Fibroblast of skin of scalp (primary cell): ENCODE measurements around the gene NELFCD.
"Not testable (repeated sequence)": the region's sequence is repeated elsewhere in the genome, so short reads cannot be mapped to it uniquely, and the experiment has no call there.

ENCODE experiments used
- DNase-seq: peaks from one replicate; pipeline ENCODE4 v3.0.0-alpha.2; 2013

Gene NELFCD

DNA sequence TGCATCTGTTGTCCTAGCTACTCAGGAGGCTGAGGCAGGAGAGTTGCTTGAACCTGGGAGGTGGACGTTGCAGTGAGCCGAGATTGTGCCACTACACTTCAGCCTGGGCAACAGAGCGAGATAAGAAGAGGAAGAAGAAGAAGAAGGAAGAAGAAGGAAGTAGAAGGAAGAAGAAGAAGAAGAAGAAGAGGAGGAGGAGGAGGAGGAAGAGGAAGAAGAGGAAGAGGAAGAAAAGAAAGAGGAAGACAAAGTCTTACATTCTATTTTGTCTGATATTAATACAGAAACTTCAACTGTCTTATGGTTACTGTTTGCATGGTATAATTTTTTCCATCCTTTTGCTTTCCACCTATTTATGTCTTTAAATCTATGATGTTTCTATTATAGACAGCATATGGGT lies 7.2 kb upstream of the NELFCD start:
- DNase-seq: no peak

GRCh38 chr20:58975353-58975752 lies 5.7 kb upstream of the NELFCD start:
- DNase-seq: no peak

- DNase-seq: no peak
Measured at GRCh38 chr20:58976061-58976730, 4.9 kb upstream of the NELFCD start.

GRCh38 chr20:58978351-58979190 lies 2.5 kb upstream of the NELFCD start:
- DNase-seq: no peak

GRCh38 chr20:58981628-58982364 lies 740 bp downstream of the NELFCD start:
- DNase-seq: peak; percentile 17

DNA sequence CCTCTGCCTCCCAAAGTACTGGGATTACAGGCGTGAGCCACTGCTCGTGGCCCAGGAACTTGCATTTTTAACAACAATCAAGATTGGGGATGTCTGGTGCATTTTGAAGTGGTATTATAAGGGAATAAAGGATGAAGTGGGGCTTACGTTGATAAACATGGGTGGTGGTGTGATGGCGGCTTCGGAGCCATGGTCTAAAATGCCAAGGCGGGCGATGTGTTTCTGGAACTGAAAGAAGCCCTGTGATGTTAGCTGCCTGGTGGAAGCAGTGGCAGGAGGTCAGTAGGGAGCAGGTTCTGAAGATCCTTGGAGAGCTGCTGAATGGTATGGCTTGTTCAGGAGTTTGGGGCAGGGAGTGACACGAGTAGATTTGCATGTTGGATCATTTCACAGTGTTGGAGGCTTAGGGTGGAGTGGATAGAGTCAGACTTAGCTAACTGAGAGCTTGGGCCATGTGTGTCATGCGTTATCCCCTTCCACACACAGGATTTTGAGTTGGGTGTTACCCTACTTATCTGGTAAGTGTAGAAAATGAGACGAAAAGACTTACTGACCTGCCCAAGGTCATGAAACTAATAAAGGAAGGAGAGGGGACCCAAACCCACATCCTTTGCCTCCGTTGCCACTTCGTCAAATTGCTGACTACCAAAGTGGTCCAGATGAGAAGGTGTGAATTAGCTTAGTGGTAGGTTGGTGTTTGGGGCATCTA lies 1.5 kb downstream of the NELFCD start:
- no peak for DNase-seq

- not testable (repeated sequence) for DNase-seq
Measured at GRCh38 chr20:58983115-58983468, 2.0 kb downstream of the NELFCD start.

- DNase-seq: no peak
Measured at GRCh38 chr20:58984691-58985090, 3.6 kb downstream of the NELFCD start.

GRCh38 chr20:58985656-58986055 lies 4.6 kb downstream of the NELFCD start:
- no peak for DNase-seq

DNA sequence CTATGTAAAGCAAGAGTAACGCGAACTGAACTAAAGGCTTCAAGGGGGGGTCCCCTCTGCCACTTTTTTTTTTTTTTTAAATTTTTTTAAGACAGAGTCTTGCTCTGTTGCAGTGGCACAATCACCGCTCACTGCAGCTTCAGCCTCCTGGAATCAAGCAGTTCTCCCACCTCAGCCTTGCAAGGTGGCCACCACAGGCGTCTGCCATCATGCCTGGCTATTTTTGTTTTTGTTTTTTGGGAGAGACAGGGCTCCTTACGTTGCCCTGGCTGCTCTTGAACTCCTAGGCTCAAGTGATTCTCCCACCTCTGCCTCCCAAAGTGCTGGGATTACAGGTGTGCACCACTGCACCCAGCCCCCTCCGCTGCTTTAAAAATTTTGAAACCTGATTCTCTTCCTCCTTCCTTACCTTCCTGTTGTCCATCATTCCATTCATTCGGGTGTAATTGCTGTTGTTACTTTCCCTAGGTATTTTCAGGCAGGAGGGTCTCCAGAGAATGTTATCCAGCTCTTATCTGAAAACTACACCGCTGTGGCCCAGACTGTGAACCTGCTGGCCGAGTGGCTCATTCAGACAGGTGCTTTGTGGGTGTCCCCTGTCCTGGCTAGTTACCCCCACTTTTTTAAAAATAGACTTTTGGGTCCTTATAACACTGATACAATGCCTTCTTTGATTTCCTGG lies 5.4 kb downstream of the NELFCD start:
- no peak for DNase-seq

DNA sequence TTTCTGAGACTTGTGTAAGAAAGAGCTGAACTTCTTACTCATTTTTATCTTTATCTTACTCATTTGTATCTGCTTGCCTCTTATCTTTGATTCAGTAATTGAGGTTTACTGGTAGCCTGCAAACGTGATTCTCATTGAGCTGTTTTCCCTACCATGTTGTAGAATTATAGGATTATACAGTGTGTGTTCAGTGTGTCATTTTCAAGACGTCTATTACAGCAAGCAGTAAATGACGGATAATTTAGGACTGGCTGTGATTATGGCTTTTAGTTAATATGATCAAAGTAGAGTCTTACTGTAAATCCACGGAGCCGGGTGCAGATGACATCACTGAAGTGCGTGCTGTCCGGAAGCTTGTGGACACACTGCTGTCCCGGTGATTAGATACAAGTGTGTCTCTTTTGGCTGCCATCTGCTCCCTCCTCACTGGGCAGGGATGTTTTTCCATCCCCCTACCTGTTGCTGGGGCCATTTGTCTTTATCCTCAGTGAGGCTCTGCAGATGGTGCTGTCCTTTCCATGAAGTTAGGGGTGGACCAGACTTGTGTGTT lies 6.0 kb downstream of the NELFCD start:
- no peak for DNase-seq

GRCh38 chr20:58987790-58988564 lies 6.9 kb downstream of the NELFCD start:
- no peak for DNase-seq

- no peak for DNase-seq
Measured at GRCh38 chr20:58988565-58988882, 7.5 kb downstream of the NELFCD start.

GRCh38 chr20:58989196-58989595 lies 8.1 kb downstream of the NELFCD start:
- no peak for DNase-seq

- no peak for DNase-seq
Measured at GRCh38 chr20:58990651-58991445, 9.8 kb downstream of the NELFCD start.

DNA sequence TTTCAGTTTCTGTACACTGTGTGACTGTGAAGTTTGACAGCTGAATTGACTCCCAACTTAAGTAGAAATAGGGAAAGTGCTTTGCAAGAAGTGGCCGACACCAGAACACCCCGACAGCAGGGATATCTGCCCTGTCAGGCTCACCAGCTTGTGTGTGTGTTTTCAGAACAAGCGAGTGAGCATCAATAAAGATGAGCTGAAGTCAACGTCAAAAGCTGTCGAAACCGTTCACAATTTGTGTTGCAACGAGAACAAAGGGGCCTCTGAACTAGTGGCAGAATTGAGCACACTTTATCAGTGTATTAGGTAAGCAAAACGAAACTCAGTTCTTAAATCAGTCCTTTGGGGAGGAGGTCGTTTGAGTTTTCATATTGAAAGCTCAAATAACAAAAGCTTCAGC lies 10.7 kb downstream of the NELFCD start:
- no peak for DNase-seq

- no peak for DNase-seq
Measured at GRCh38 chr20:58992911-58993310, 11.9 kb downstream of the NELFCD start.

DNA sequence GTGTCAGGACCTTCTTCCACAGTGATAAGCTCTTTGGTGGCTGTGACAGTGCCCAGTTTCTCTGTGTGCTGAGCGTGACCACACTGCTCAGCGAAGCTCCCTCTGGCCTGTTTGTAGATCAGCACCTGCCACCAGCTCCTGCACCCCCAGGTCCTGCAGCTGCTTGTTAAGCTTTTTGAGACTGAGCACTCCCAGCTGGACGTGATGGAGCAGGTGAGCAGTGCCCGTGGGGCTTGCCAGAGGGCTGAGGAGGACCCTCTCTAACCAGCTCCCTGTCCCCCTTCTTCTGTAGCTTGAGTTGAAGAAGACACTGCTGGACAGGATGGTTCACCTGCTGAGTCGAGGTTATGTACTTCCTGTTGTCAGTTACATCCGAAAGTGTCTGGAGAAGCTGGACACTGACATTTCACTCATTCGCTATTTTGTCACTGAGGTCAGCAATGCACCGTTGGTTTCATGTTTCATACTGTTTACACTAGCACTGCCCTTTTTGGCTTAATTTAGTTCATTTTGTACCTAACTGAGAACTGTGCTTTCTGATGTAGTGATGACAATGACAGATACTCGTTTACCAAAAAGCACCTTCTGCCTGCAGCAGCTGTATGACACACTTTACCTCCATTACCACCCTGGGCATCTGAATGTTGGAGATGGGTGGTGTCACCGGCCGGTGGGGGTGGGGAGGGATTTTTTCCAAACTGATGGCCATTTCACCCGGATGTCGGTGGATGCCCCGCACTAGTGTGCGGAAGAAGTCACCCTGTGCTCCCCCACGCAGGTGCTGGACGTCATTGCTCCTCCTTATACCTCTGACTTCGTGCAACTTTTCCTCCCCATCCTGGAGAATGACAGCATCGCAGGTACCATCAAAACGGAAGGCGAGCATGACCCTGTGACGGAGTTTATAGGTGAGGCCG lies 12.5 kb downstream of the NELFCD start:
- DNase-seq: no peak
